Stimulated activated CD8-positive, alpha-beta memory T cell treated with anti-CD3 and anti-CD28 coated beads, Interleukin-7, amount 100 ng/mL, for 4 hours (primary cell): ENCODE results near the gene KCNJ9.
"Not testable (repeated sequence)": the region's sequence is repeated elsewhere in the genome, so short reads cannot be mapped to it uniquely, and the experiment has no call there.

Experiments used
- DNase-seq, 2 donors: peaks; one replicate each; pipeline ENCODE4 v3.0.0-alpha.2; 2020; ENCODE audit warnings: low read depth in 2 of 2

KCNJ9 gene

DNA sequence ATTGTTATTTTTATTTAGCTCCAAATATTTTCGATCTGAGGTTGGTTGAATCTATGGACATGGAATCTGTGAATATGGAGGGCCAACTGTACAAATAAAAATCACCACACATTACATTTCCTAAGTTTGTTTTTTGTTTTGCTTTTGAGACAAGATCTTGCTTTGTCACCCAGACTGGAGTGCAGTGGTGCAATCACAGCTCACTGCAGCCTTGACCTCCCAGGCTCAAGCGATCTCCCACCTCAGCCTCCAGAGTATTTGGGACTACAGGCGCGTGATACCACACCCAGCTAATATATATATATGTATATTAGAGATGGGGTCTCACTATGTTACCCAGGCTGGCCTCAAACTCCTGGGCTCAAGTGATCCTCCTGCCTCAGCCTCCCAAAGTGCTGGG, 45.0 kb downstream of the KCNJ9 start:
- DNase-seq: not testable (repeated sequence)

DNA sequence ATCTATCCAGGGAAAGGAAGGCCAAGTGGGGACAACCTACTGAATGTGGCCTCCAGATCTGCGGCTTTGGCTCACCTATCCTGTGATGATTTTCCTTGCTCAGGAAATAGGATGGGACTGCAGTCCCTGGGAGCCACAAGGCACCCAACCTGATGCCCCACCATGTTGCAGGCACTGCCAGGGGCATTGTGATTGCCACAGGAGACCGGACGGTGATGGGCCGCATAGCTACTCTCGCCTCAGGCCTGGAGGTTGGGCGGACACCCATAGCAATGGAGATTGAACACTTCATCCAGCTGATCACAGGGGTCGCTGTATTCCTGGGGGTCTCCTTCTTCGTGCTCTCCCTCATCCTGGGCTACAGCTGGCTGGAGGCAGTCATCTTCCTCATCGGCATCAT, 46.0 kb downstream of the KCNJ9 start:
- DNase-seq: no peak

DNA sequence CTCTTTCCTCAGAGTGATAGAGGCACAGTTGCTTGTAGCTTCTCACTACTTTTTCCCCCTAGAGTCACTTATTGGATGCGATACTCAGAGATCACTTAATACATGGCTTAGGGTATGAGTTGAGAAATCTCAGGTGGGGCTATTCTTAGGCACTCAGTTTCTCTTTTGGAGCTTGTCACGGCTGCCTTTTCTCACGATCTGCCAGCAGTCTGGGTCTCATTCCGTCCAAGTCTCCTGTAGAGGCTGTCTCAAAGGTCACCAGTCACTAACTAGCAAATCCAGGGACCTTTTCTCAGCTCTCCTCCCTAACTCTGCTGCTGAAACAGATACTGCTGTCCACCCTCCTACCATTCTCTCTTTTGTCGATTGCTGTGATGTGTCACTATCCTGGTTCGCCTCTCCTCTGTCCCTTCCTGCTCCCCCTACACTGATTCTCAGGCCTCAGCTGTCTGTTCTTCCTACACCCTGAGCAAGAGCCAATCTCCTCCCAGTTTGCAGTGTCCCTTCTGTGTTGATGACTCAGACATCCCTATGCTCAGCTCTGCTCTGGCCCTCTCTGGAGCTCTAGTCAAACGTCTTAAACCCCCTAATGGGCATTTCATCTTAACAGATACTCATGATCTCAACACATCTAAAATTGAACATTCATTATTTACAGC, 46.7 kb downstream of the KCNJ9 start:
- no peak for DNase-seq

DNA sequence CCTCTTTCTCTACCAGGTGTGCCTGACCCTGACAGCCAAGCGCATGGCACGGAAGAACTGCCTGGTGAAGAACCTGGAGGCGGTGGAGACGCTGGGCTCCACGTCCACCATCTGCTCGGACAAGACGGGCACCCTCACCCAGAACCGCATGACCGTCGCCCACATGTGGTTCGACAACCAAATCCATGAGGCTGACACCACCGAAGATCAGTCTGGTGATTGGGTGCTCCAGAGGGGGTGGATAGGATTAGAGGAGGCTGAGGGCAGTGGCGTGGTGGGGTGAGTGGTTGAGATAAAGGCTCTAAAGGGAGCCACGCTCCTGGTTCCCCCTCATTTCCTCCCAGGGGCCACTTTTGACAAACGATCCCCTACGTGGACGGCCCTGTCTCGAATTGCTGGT, 47.3 kb downstream of the KCNJ9 start:
- DNase-seq: no peak

DNA sequence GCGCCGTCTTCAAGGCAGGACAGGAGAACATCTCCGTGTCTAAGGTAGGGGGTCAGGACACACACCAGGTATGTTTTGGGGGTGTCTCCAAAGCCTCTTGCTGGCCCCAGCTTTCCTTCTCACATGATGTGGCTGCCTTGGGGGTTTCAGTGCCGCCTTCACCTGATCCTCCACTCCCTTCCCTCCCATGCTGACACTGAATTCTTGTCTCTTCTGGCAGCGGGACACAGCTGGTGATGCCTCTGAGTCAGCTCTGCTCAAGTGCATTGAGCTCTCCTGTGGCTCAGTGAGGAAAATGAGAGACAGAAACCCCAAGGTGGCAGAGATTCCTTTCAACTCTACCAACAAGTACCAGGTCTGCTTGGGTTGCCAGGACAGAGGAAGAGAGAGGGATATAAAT, 47.7 kb downstream of the KCNJ9 start:
- DNase-seq: no peak

DNA sequence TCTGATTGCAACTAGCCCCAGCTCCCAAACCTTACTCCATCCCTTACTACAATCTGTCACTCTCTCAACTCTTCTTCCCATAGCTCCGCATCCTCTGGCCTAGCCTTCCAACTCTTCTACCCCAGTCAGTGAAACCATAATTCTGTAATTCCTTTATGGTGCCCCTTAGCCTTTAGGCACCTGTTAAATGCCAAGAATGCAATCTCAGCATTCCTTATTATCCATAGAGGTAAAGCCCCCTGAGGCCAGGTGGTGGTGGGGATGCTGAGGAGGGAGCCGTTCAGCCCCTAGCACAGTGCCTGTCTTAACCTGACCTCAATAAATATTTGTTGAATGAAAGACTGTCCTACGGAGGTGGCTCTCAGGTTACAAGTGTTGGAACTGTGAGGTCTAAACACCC, 48.2 kb downstream of the KCNJ9 start:
- no peak for DNase-seq

DNA sequence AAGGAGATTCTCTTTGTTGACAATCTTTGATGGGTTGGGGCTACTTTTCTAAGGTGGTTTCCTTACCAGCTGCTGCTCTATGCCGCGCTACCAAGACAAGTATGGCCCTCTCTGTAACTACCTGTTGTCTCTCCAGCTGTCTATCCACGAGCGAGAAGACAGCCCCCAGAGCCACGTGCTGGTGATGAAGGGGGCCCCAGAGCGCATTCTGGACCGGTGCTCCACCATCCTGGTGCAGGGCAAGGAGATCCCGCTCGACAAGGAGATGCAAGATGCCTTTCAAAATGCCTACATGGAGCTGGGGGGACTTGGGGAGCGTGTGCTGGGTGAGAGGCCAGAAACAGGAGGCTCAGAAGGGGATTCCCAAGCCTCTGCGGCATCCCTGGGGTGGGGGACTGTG, 48.6 kb downstream of the KCNJ9 start:
- DNase-seq: no peak

DNA sequence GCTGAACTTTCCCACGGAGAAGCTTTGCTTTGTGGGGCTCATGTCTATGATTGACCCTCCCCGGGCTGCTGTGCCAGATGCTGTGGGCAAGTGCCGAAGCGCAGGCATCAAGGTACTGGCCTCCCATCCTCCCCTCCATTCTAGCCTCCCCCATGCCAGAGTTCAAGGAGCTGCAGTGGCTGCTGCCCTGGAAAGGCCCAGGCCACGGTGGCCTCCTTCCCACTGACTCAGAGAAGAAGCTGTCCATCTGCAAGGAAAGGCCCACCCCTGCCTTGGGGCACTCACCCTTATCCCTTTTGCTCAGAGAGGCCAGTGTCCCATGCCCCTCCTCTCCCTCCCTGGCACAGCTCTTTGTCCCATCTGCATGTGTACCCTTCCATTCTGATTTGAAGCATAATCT, 49.1 kb downstream of the KCNJ9 start:
- no peak for DNase-seq

DNA sequence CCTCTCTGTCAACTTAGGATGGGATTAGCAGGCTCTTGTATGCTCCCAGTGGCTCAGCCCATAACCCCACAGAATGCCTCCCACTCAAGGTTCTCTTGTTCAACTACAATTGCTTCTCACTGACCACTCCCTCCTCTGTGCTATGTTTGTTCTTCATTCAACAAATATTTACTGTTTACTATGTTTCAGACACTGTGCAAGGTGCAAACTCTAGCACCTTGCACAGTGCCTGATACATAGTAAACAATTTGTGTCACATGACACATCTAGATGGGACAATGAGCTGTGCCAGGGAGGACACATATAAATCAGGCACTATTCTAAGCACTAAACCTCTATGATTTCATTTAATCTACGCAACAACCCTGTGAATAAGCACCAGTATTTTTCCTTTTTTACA, 49.6 kb downstream of the KCNJ9 start:
- DNase-seq: no peak

DNA sequence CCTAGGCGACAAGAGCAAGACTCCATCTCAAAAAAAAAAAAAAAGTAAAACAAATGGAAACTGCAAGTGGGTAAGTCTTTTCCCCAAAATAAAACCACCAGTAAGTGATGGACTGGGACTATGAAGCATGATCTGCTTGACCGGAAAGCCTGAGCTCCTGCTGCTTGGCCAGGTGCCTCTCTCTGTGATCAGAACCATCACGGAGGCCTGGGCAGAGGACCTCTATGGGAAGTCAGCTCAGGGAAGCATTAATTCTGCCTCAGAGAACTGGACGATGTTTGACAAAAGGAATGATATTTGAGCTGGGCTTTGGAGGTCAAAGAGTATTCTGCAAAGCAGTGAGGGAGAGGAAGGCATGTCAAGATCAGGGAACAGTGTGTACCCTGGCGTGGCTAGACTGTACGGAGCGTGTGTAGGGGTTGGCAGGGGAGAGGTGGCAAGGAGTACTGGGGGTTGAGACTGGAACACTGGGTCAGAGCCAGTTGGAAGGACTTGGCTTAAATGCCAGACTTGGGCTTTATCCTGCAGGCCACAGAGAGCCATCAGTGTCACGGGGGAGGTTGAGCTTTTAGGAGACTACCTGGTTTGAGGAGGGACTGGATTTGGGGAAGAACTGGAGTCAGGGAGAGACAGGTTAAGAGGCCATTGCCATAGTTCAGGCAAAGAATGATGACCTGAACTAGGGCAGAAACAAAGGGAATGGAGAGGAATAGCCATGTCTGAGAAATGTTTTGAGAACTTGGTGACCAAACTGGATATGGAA, 50.6 kb downstream of the KCNJ9 start:
- no peak for DNase-seq

DNA sequence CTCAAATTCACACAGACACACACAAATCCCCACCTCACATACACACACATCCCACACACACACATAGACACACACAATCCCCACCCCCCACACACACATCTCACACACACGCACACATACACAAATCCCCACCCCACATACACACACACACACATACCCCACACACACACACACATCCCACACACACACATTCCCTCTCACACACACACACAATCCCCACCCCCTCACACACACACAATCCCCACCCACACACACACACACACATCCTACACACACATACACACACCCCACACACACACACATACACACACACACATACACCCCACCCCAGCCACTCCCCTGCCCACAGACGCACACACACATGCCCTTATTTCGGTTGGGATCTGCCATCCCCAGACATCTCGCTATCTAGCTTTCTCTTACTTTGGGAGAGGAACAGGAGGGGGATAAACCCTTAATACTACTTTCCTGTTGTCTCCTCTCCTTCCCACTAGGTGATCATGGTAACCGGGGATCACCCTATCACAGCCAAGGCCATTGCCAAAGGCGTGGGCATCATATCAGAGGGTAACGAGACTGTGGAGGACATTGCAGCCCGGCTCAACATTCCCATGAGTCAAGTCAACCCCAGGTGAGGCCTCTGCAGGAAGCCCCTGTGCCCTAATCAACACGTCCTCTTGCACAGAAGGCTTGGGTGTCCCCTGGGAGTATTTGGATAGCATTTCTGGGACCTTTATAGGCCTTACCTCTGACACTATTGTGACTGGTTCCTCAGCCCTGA, 52.8 kb downstream of the KCNJ9 start:
- no peak for DNase-seq

DNA sequence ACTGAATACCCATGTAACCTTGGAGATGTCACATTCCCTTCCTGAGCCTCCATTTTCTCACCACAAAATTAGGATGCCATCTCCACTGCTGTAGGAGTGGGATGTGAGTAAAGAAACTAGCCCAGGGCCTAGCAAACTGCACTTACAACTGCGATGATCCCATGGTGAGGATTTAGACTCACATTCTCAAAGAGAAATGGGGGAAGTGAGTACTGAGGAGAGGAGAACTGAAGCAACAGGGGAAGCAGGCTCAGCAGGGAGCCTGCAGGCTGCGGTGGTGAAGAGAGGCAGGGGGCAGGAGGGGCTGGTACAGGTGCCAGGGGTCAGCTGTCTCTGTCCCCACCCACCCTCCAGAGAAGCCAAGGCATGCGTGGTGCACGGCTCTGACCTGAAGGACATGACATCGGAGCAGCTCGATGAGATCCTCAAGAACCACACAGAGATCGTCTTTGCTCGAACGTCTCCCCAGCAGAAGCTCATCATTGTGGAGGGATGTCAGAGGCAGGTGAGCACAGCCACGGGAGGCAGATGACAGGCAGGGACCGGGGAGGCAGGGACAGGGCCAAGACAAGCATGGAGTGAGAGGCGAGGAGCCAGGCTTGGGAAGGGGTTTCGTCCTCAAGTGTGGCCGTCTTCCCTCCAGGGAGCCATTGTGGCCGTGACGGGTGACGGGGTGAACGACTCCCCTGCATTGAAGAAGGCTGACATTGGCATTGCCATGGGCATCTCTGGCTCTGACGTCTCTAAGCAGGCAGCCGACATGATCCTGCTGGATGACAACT, 53.6 kb downstream of the KCNJ9 start:
- no peak for DNase-seq

DNA sequence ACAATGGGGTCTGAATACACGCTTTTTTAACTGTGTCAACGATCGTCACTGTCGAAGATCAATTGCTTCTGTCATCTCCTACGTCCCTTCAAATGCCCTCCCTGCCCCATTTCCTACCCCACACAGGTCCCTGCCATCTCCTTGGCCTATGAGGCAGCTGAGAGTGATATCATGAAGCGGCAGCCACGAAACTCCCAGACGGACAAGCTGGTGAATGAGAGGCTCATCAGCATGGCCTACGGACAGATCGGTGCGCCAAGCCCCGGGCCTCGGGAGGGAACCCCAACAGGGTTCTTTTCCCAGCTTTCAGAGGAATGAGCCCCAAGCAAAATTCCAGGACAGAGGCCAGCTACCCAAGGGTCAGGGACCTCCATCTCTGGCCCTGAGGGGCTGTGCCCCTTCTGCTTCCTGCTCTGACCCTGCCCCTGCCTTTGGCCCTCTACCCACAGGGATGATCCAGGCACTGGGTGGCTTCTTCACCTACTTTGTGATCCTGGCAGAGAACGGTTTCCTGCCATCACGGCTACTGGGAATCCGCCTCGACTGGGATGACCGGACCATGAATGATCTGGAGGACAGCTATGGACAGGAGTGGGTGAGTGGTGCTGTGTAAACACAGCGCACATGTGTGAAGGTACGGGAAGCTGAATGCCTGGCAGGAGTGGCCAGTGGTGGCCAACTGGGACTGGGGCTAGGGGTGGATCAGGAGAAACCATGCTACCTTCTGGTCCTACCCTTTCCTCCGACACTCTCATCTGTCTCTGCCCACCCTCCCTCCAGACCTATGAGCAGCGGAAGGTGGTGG, 55.0 kb downstream of the KCNJ9 start:
- DNase-seq: no peak

DNA sequence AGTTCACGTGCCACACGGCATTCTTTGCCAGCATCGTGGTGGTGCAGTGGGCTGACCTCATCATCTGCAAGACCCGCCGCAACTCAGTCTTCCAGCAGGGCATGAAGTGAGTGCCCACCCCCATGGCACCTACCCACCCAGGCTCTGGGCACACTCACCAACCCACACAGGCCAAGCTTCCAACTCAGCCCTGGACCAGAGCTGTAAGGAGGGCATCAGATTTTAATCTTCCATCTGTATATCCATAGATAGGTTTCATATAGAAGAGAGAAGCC, 55.5 kb downstream of the KCNJ9 start:
- DNase-seq: no peak

DNA sequence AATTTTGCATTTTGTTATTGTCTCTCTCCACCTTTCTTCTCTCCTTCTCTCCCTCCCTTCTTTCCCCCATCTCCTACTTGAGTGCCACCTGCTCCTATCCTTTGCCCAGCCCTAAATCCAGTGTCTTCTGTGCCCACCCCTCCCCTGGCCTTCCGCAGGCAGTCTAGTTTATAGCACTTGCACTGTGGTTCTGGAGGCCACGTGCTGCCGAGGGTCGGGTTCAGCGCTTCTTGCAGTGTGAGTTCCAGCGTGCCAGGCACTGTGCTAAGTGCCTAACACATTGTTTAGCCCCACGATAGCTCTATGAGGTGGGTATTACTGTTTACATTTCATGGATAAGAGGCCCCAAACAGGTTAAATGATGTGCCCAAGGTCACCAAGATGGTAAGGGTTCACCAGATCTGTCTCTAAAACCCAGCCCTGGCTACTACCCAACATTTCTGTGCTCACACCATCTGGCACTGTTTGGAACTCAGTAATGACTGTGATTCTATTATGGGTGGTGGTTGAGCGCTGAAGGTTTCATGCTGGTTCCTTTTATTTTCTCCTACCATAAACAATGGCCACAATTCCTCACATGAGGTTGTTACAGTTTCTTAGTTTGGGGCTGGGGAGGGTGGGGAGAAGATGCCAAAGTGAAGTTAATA, 56.0 kb downstream of the KCNJ9 start:
- no peak for DNase-seq

DNA sequence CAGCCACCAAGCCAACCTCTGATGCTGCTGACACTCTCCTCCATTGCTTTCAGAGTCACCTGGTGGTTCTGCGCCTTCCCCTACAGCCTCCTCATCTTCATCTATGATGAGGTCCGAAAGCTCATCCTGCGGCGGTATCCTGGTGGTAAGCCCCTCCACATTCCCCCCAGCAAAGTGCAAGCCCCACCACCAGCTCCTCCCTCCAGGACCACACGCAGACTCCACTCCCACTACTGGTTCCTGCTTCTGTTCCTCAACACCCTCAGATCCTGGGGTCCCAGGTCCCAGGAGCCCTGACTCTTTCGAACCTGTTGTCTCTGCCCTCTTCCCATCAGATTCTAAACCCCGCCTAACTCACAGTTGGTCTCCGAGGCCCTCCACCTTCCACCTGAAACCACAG, 58.5 kb downstream of the KCNJ9 start:
- DNase-seq: no peak
